ENCODE data around the gene PSME2. TPM values are rescaled to one million over a fixed set of nuclear protein-coding genes. Genes with fewer than 3 reads are reported as not detected.

The PSME2 gene
- total and polyA plus RNA-seq, 2 of the 13 experiments (the other 11 are each of a cell fraction or from before 2014, with no cell fraction given) = 332 to 716 TPM

- TF ChIP-seq HIC2 (CRISPR knock-in tag; IDR thresholded peaks at IDR 0.05; ENCODE audit: low read depth) (no peak), GTF2F1 (IDR thresholded peaks at IDR 0.05; ENCODE audit: low read length) (no peak), GZF1 (CRISPR knock-in tag; IDR thresholded peaks at IDR 0.05) (peak; percentile 93), ZBTB14 (CRISPR knock-in tag; IDR thresholded peaks at IDR 0.05) (no peak), NFIB (CRISPR knock-in tag; IDR thresholded peaks at IDR 0.05; ENCODE audit: borderline replicate concordance) (no peak), ZNF747 (CRISPR knock-in tag; IDR thresholded peaks at IDR 0.05; ENCODE audit: borderline replicate concordance) (0 out of 2 replicates have a peak, but pooled peaks have one; percentile 21), ARID2 (CRISPR knock-in tag; IDR thresholded peaks at IDR 0.05; ENCODE audit: borderline replicate concordance) (peak; percentile 7; the same call in 1 of the 2 replicates), ZNF800 (CRISPR knock-in tag; IDR thresholded peaks at IDR 0.05) (no peak), FOXA3 (CRISPR knock-in tag; IDR thresholded peaks at IDR 0.05) (no peak), ZNF292 (CRISPR knock-in tag; IDR thresholded peaks at IDR 0.05; ENCODE audit: borderline replicate concordance, low read depth) (peak; percentile 48; the same call in 1 of the 2 replicates), PAWR (CRISPR knock-in tag; IDR thresholded peaks at IDR 0.05; ENCODE audit: borderline replicate concordance) (no peak), ZNF768 (CRISPR knock-in tag; IDR thresholded peaks at IDR 0.05) (peak; percentile 53; the same call in 1 of the 2 replicates), HCFC1 (IDR thresholded peaks at IDR 0.05; ENCODE audit: low read depth, low read length) (0 out of 2 replicates have a peak, but pooled peaks have one; percentile 1), RFX3 (CRISPR knock-in tag; IDR thresholded peaks at IDR 0.05) (no peak), ZNF160 (CRISPR knock-in tag; IDR thresholded peaks at IDR 0.05) (0 out of 2 replicates have a peak, but pooled peaks have one; percentile 73), NFYB (CRISPR knock-in tag; IDR thresholded peaks at IDR 0.05) (0 out of 2 replicates have a peak, but pooled peaks have one; percentile 4), SPEN (CRISPR knock-in tag; IDR thresholded peaks at IDR 0.05; ENCODE audit: low read depth) (no peak), ATF7 (IDR thresholded peaks at IDR 0.05) (no peak), ATF7 (CRISPR knock-in tag; IDR thresholded peaks at IDR 0.05) (no peak; the same call in 1 of the 2 replicates), MLLT10 (CRISPR knock-in tag; IDR thresholded peaks at IDR 0.05) (no peak), TBP (CRISPR knock-in tag; IDR thresholded peaks at IDR 0.05) (0 out of 2 replicates have a peak, but pooled peaks have one; percentile 86), ZBTB2 (CRISPR knock-in tag; IDR thresholded peaks at IDR 0.05; ENCODE audit: low read depth) (no peak), SOX13 (IDR thresholded peaks at IDR 0.05) (no peak), SOX13 (CRISPR knock-in tag; conservative IDR thresholded peaks at IDR 0.05 in 1 of 2, IDR thresholded peaks at IDR 0.05 in 1 of 2) (no peak), ZNF224 (CRISPR knock-in tag; IDR thresholded peaks at IDR 0.05) (no peak), ZFP36L2 (CRISPR knock-in tag; IDR thresholded peaks at IDR 0.05) (no peak)
Measured at GRCh38 chr14:24147761-24148428, 1.5 kb upstream of the PSME2 start (continued).
